NCI-H187 (cell line): ENCODE results near the gene TBC1D20.
"Not testable (repeated sequence)": the region's sequence is repeated elsewhere in the genome, so short reads cannot be mapped to it uniquely, and the experiment has no call there.

Experiments used
- DNase-seq, 2 experiments: peaks; one replicate each; lab custom pipeline; 2025; lab: John Stamatoyannopoulos, UW

TBC1D20 gene

GRCh38 chr20:401682-402495, 60.4 kb downstream of the TBC1D20 start:
- no peak for DNase-seq

GRCh38 chr20:400454-401275, 61.7 kb downstream of the TBC1D20 start:
- no peak for DNase-seq

- DNase-seq = no peak
Measured at GRCh38 chr20:400128-400453, 62.2 kb downstream of the TBC1D20 start.

GRCh38 chr20:399182-399707, 63.1 kb downstream of the TBC1D20 start:
- no peak for DNase-seq

GRCh38 chr20:397432-398237, 64.7 kb downstream of the TBC1D20 start:
- DNase-seq = no peak

- DNase-seq = no peak
Measured at GRCh38 chr20:396619-397431, 65.5 kb downstream of the TBC1D20 start.

- DNase-seq = no peak
Measured at GRCh38 chr20:396252-396618, 66.1 kb downstream of the TBC1D20 start.

GRCh38 chr20:393296-393695, 69.0 kb downstream of the TBC1D20 start:
- not testable (repeated sequence) for DNase-seq

- DNase-seq = no peak
Measured at GRCh38 chr20:391041-391711, 71.2 kb downstream of the TBC1D20 start.

GRCh38 chr20:389220-389619, 73.1 kb downstream of the TBC1D20 start:
- no peak for DNase-seq

GRCh38 chr20:388034-388994, 74.0 kb downstream of the TBC1D20 start:
- DNase-seq = no peak

GRCh38 chr20:387520-387919, 74.8 kb downstream of the TBC1D20 start:
- DNase-seq = no peak

GRCh38 chr20:386634-387033, 75.7 kb downstream of the TBC1D20 start:
- not testable (repeated sequence) for DNase-seq
